Measurements from ENCODE around the gene DAD1.

DNA sequence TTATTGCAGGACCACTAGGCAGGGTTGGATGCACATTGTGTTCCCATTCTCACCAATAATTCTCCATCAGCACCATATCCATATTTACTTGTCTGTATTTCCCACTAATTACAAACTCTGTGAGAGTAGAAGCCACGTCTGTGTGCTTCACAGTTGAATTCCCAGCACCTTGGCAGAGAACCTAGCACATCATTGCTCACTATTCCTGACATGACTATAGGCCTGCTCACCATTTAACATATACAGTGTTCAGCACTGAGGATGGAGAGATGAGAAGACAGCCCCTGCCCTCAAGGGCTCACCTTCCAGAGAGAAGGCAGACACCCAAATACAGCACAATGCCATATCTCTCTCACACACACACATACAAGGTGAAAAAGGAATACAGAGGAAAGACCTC lies 5.0 kb downstream of the DAD1 start:
- TF ChIP-seq, protein P1, sequence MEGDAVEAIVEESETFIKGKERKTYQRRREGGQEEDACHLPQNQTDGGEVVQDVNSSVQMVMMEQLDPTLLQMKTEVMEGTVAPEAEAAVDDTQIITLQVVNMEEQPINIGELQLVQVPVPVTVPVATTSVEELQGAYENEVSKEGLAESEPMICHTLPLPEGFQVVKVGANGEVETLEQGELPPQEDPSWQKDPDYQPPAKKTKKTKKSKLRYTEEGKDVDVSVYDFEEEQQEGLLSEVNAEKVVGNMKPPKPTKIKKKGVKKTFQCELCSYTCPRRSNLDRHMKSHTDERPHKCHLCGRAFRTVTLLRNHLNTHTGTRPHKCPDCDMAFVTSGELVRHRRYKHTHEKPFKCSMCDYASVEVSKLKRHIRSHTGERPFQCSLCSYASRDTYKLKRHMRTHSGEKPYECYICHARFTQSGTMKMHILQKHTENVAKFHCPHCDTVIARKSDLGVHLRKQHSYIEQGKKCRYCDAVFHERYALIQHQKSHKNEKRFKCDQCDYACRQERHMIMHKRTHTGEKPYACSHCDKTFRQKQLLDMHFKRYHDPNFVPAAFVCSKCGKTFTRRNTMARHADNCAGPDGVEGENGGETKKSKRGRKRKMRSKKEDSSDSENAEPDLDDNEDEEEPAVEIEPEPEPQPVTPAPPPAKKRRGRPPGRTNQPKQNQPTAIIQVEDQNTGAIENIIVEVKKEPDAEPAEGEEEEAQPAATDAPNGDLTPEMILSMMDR (IDR thresholded peaks at IDR 0.05) = no peak
- TF ChIP-seq EZH2 (IDR thresholded peaks at IDR 0.05) = no peak

Data from neural progenitor cell (in vitro differentiated cells).